ENCODE data around the gene ARL15. TPM values are rescaled to one million over a fixed set of nuclear protein-coding genes. Genes with fewer than 3 reads are reported as not detected.
A peak's percentile ranks its signal among the peaks of the same experiment; 100 is the strongest.

The ARL15 gene
- total RNA-seq, 1 donor from 2014 or later, result 102 TPM

GRCh38 chr5:53922508-53923498 lies 387.6 kb downstream of the ARL15 start:
- no peak overlapping the region for H3K4me3 Mint-ChIP-seq (ENCODE audit: unreplicated experiment)
- H3K4me1 Mint-ChIP-seq (ENCODE audit: unreplicated experiment), result peaks cover 3% of the 10 kb centered on the region
- TF ChIP-seq, protein P1, sequence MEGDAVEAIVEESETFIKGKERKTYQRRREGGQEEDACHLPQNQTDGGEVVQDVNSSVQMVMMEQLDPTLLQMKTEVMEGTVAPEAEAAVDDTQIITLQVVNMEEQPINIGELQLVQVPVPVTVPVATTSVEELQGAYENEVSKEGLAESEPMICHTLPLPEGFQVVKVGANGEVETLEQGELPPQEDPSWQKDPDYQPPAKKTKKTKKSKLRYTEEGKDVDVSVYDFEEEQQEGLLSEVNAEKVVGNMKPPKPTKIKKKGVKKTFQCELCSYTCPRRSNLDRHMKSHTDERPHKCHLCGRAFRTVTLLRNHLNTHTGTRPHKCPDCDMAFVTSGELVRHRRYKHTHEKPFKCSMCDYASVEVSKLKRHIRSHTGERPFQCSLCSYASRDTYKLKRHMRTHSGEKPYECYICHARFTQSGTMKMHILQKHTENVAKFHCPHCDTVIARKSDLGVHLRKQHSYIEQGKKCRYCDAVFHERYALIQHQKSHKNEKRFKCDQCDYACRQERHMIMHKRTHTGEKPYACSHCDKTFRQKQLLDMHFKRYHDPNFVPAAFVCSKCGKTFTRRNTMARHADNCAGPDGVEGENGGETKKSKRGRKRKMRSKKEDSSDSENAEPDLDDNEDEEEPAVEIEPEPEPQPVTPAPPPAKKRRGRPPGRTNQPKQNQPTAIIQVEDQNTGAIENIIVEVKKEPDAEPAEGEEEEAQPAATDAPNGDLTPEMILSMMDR (IDR thresholded peaks at IDR 0.05; ENCODE audit: unreplicated experiment), result no peak
- peaks cover 7% of the 10 kb centered on the region for H3K36me3 Mint-ChIP-seq (ENCODE audit: low read depth, unreplicated experiment)
- DNase-seq (ENCODE audit: low spot score), result no peak
- H3K27me3 Mint-ChIP-seq (ENCODE audit: unreplicated experiment), result peaks cover 2% of the 10 kb centered on the region
- no peak overlapping the region for H3K27ac Mint-ChIP-seq (ENCODE audit: unreplicated experiment)
- no peaks in the 10 kb centered on the region for H3K9me3 Mint-ChIP-seq (ENCODE audit: unreplicated experiment)

DNA sequence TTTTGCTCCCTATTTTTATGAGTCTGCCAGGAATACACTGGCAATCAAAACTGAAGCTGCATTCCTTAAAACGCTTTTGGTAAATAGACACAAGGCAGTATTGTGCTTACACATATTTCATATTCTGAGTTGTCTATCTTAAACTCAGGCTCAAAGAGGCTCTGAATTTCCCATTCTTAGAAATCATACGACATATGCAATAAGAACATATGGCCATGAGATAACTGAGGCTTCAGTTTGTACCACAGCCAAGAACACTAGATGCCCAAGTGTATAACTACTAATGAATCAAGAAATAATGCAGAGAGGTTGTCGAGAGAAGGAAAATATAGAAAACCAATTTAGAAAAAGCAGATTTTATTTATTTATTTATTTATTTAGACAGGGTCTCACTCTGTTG lies 392.5 kb downstream of the ARL15 start:
- no peak for DNase-seq (ENCODE audit: low spot score)
- Mint-ChIP-seq H3K4me1 (ENCODE audit: unreplicated experiment) (peaks cover 16% of the 10 kb centered on the region), H3K27ac (ENCODE audit: unreplicated experiment) (no peak overlapping the region), H3K9me3 (ENCODE audit: unreplicated experiment) (no peaks in the 10 kb centered on the region), H3K4me3 (ENCODE audit: unreplicated experiment) (no peak overlapping the region), H3K27me3 (ENCODE audit: unreplicated experiment) (peaks cover 2% of the 10 kb centered on the region), H3K36me3 (ENCODE audit: low read depth, unreplicated experiment) (peaks cover 7% of the 10 kb centered on the region)
- TF ChIP-seq, protein P1 (IDR thresholded peaks at IDR 0.05; ENCODE audit: unreplicated experiment), result no peak

DNA sequence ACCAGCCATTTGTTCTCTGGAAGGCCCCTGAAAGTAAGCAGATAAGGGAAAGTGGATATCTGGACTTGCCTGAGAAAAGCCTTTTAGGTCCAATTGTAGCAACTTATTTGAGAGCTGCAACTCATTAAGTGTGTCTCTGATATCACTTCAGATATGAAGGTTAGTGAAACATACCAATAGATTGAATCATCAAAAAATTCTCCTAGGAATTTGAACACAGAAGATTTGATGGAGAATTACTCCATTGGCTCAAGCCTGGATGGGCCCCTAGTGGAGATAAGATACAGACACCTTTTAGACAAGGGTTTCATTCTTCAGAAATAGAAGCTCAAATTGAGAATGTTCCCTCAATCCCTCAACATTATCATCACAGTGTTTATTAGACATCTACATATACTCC lies 393.3 kb downstream of the ARL15 start:
- no peak overlapping the region for H3K27ac Mint-ChIP-seq (ENCODE audit: unreplicated experiment)
- H3K9me3 Mint-ChIP-seq (ENCODE audit: unreplicated experiment), result no peaks in the 10 kb centered on the region
- TF ChIP-seq, protein P1 (IDR thresholded peaks at IDR 0.05; ENCODE audit: unreplicated experiment), result peak; percentile 27
- H3K4me1 Mint-ChIP-seq (ENCODE audit: unreplicated experiment), result peaks cover 20% of the 10 kb centered on the region
- DNase-seq (ENCODE audit: low spot score), result no peak
- H3K27me3 Mint-ChIP-seq (ENCODE audit: unreplicated experiment), result peaks cover 2% of the 10 kb centered on the region
- H3K36me3 Mint-ChIP-seq (ENCODE audit: low read depth, unreplicated experiment), result peaks cover 5% of the 10 kb centered on the region
- H3K4me3 Mint-ChIP-seq (ENCODE audit: unreplicated experiment), result no peak overlapping the region

DNA sequence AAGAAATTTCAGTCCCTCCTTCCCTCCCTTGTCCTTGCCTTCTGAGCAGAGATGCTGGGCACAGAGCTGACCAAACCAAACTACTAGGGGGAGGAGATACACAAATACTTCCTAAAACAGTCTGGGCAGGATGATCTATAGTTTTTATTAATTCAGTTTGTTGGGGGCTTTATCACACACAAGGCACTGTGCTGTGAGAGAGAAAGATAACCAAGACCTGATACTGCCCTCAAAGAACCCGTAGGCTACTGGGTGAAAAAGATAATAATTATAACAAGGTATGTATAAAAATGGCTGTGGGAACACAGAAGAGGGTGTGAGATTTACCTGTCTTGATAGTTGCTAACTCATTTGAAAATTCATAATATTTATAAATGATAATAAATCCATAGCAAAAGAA lies 395.3 kb downstream of the ARL15 start:
- H3K9me3 Mint-ChIP-seq (ENCODE audit: unreplicated experiment), result no peaks in the 10 kb centered on the region
- no peak overlapping the region for H3K27ac Mint-ChIP-seq (ENCODE audit: unreplicated experiment)
- H3K4me1 Mint-ChIP-seq (ENCODE audit: unreplicated experiment), result peaks cover 20% of the 10 kb centered on the region
- peaks cover 2% of the 10 kb centered on the region for H3K27me3 Mint-ChIP-seq (ENCODE audit: unreplicated experiment)
- TF ChIP-seq, protein P1 (IDR thresholded peaks at IDR 0.05; ENCODE audit: unreplicated experiment), result no peak
- H3K36me3 Mint-ChIP-seq (ENCODE audit: low read depth, unreplicated experiment), result peaks cover 4% of the 10 kb centered on the region
- DNase-seq (ENCODE audit: low spot score), result no peak
- no peak overlapping the region for H3K4me3 Mint-ChIP-seq (ENCODE audit: unreplicated experiment)

- Mint-ChIP-seq H3K4me3 (ENCODE audit: unreplicated experiment) (no peak overlapping the region), H3K36me3 (ENCODE audit: low read depth, unreplicated experiment) (peaks cover 4% of the 10 kb centered on the region), H3K27ac (ENCODE audit: unreplicated experiment) (peak overlapping the region; percentile 64), H3K4me1 (ENCODE audit: unreplicated experiment) (peaks cover 17% of the 10 kb centered on the region), H3K9me3 (ENCODE audit: unreplicated experiment) (no peaks in the 10 kb centered on the region), H3K27me3 (ENCODE audit: unreplicated experiment) (peaks cover 2% of the 10 kb centered on the region)
- no peak for DNase-seq (ENCODE audit: low spot score)
- TF ChIP-seq, protein P1 (IDR thresholded peaks at IDR 0.05; ENCODE audit: unreplicated experiment), result no peak
Measured at GRCh38 chr5:53913941-53914340, 396.4 kb downstream of the ARL15 start.

All from endothelial cell (in vitro differentiated cells).